ENCODE results near the gene CLEC18B.
"Not testable (repeated sequence)": the region's sequence is repeated elsewhere in the genome, so short reads cannot be mapped to it uniquely, and the experiment has no call there.

DNA sequence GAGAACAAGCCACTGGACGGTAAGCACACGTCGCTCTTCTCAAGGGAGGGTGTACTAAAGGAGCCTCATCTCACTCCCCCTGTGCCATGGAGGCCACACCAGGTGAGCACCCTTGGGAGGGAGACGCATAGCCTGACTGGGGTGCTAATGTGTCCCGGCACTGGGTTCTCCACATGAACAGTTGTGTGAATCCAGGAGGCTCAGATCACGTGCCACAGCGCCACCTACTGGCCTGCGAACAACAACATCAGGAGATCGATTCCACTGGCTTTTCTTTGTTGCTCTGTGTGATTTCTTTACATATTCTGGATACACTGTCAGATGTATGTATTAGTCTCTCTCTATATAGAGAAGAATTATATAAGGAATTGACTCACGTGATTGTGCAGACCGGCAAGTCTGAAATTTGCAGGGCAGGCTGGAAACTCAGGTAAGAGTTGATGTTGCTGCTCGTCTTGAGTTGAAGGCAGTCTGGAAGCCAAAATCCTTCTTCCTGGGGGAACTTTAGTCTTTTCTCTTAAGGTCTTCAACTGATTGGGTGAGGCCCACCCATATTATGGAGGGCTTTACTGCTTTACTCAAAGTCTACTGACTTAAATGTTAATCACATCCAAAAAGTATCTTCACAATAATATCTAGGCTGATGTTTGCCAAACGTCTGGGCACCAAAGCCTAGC, 8.9 kb upstream of the CLEC18B start:
- TF ChIP-seq, protein P1, sequence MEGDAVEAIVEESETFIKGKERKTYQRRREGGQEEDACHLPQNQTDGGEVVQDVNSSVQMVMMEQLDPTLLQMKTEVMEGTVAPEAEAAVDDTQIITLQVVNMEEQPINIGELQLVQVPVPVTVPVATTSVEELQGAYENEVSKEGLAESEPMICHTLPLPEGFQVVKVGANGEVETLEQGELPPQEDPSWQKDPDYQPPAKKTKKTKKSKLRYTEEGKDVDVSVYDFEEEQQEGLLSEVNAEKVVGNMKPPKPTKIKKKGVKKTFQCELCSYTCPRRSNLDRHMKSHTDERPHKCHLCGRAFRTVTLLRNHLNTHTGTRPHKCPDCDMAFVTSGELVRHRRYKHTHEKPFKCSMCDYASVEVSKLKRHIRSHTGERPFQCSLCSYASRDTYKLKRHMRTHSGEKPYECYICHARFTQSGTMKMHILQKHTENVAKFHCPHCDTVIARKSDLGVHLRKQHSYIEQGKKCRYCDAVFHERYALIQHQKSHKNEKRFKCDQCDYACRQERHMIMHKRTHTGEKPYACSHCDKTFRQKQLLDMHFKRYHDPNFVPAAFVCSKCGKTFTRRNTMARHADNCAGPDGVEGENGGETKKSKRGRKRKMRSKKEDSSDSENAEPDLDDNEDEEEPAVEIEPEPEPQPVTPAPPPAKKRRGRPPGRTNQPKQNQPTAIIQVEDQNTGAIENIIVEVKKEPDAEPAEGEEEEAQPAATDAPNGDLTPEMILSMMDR (IDR thresholded peaks at IDR 0.05 in 2 of 3, conservative IDR thresholded peaks at IDR 0.05 in 1 of 3; ENCODE audit: borderline replicate concordance in 1 of 3, insufficient read depth in 1 of 3, low read depth in 2 of 3, low read length in 2 of 3): peak; percentile 45 to 77 (median 49); a peak in 5 of 6 replicates
- TF ChIP-seq POLR2A (IDR thresholded peaks at IDR 0.05; ENCODE audit: borderline replicate concordance, extremely low read depth, insufficient read depth, insufficient read length); SIN3A (IDR thresholded peaks at IDR 0.05; ENCODE audit: low read depth); SP1 (IDR thresholded peaks at IDR 0.05; ENCODE audit: low read depth); EGR1 (IDR thresholded peaks at IDR 0.05; ENCODE audit: low read depth): not testable (repeated sequence)

All from HCT116 (cell line).